HG03159 (cell line): ENCODE results near the gene SZT2.
"Not testable (repeated sequence)": the region's sequence is repeated elsewhere in the genome, so short reads cannot be mapped to it uniquely, and the experiment has no call there.

Experiments
- ATAC-seq: cut with Tn5 transposase; IDR thresholded peaks from one replicate; pipeline ENCODE4 v1.9.1; 2021; ENCODE audit warnings: mild to moderate bottlenecking, moderate library complexity; ENCODE audit not compliant: unreplicated experiment

Gene SZT2

GRCh38 chr1:43452789-43453441 is 63.2 kb downstream of the SZT2 start:
- no peak for ATAC-seq

- no peak for ATAC-seq
Measured at GRCh38 chr1:43453442-43454269, 64.0 kb downstream of the SZT2 start, which contains the start of gene HYI. TSS of gene HYI (minus strand) at chr1:43453931. CDS start at chr1:43453793, 138 bp downstream.

GRCh38 chr1:43454270-43455011 is 64.7 kb downstream of the SZT2 start:
- ATAC-seq: peak; percentile 78

DNA sequence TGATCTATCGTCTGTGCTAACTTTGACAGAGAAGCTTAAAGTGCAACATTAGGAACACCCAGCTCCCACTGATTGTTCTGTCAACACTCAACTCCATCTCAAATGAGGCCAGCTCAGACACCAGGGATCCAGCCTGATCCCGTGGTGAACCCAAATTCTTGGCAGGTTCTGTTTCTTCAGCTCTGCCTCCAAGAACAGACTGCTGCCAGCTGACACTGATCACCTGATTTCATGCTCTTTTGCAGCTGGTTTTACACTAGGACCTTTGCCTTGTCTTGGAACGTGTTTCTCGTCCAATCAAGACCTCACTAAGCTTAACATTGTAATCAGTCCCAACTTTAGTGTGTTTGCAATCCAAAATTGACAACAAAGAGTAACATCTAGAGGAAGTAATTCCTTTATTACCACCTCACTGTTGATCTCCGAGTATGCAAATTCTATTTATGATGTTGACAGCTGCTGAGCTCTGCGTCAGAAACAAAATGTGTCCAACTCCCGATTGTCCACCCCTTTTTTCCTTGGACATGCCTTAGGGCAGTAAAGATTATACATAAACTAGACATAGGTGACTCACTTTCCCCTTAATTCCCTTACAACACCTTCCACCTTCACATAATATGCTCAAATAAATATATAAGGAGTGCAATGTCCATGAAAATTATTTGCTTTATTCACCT is 65.7 kb downstream of the SZT2 start:
- no peak for ATAC-seq

DNA sequence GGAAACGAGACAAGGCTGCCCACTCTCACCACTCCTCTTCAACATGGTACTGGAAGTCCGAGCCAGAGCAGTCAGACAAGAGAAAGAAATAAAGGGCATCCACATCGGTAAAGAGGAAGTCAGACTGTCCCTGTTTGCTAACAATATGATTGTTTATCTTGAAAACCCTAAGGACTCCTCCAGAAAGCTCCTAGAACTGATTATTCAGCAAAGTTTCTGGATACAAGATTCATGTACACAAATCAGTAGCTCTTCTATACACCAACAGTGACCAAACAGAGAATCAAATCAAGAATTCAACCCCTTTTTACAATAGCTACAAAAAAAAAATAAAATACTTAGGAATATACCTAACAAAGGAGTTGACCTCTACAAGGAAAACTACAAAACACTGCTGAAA is 68.7 kb downstream of the SZT2 start:
- not testable (repeated sequence) for ATAC-seq

DNA sequence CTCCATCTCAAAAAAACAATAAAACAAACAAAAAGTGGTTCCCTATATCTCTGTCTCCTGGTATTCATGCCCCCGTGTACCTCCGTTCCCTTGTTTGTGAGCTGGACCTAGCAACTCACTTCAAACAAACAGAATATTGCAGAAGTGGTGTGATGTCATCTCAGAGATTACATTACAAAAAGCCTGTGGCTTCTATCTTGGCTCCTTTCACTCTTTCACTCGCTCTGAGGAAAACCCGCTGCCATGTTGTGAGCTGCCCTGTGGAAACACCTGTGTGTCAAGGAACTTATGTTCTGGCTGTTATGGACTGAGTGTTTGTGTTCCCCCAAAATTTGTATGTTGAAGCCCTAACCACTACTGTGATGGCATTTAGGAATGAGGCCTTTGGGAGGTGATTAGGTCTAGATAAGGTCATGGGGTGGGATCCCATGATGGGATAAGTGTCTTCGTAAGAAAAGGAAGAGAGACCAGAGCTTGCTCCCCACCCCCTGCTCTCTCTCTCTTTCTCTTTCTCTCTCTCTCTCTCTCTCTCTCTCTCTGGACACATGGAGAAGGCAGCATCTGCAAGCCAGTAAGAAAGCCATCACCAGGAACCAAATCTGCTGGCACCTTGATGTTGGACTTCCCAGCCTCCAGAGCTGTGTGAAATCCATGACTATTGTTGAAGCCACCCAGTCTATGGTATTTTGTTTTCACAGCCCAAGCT is 71.4 kb downstream of the SZT2 start:
- ATAC-seq: no peak

- ATAC-seq: no peak
Measured at GRCh38 chr1:43463479-43463878, 73.8 kb downstream of the SZT2 start.

- no peak for ATAC-seq
Measured at GRCh38 chr1:43464681-43465504, 75.2 kb downstream of the SZT2 start.

DNA sequence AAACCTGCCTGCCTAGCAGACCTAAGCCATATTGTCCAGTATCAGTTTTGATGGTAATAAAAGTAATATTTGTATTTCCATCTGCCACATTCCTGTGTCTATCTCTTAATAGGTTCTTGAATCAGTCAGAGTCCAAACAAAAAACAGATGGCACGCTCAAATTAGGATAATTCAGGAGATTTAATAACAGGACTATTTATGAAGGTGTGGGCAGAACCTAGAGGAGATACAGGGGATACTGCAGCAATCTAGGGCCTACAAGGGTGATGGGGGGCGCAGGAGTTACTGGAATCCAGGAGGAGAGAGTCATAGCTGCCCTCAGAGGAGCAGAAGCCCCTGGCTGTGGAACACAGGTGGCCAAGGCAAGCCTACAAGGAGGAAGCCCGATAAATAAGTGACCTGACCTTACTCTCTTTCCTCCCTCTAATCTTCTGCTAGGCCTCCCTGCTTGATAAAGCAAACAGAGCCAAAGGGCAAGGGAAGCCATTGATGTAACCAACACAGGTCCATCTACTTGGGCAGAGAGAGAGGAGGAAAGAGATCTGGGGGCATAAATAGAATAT is 75.9 kb downstream of the SZT2 start:
- no peak for ATAC-seq

- ATAC-seq: no peak
Measured at GRCh38 chr1:43466403-43466802, 76.7 kb downstream of the SZT2 start.

DNA sequence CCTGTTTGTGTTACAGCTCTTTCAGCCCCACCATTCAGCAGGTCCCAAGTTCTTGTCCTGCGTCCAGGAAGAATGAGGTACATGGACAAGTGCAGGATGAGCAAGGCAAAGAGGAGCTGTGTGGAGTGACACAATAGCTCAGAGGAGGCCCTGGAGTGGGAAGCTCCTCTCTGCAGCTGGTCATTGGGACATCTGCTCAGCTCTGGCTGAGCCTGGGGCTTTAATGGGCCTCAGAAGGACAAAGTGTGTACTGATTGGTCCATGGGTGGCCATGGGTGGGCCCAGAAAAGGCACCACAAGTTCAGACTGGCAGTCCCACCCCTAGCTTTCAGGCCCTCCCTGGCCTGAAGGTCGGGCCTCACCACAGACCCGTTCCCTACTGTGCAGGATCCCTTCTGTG is 78.7 kb downstream of the SZT2 start:
- no peak for ATAC-seq

GRCh38 chr1:43469932-43470331 is 80.2 kb downstream of the SZT2 start:
- no peak for ATAC-seq

DNA sequence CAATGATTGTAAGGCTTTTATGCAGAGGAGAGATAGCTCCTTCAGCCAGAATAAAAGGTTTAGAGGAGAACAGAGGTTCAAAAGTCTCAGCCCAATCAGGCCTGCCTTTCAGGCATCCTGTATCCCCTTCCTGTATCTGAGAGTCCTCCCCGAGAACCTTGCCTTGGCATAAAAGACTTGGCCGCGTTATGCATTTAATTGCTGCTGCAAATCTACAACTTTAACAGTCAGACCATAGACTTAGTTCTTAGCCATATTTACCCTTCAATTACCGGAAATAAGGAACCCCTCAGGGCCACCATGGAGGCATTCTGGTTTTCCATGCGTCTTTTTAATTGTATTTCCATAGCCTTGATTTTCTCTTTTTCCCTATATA is 82.4 kb downstream of the SZT2 start:
- ATAC-seq: no peak

DNA sequence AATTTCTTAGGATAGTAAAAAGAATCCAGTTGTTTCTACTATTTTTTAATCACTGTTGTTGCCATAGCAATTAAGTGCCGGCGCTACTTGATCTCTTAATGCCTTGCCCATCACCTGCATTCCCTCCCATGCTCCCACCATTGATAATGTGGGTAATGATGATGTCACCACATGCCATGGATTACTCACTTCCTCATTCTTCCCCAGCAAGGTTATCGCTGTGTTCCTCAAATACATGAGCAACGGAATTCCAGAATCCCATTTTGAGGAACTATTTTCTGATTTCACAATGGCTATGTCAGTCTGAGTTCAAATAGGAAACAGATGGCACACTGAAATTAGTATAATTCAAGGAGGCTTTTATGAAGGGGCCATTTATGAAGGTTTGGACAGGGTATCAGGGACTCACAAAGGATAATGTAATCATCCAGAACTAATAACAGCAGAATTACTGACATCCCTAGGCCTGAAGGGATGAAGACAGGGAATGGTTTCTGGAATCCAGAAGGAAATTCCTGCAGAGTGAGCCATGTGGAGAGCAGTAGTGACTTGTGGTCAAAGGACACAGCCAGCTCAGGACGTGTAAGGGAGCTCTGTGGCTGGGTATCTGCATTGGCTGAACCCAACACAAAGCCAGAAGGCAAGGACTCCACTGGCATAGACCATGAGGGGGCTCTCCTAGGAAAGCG is 82.9 kb downstream of the SZT2 start:
- ATAC-seq: not testable (repeated sequence)

DNA sequence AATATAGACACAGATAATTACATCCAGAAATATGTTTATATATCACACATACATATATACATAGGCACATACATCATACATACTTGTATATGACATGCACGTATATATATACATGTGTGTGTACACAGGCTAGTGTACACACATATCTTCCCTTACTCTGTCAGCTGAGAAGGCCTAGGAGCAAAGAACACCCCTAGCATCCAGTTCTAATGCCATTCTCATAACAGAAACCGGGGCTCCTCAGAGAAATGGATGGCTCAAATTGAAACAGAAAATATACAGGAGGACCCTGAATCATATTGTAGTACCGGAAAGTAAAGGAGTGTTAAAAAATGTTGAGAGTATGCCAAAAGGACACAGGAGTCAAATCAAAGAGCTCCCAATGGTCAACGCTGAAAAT is 83.8 kb downstream of the SZT2 start:
- no peak for ATAC-seq

GRCh38 chr1:43475611-43476401 is 86.1 kb downstream of the SZT2 start:
- ATAC-seq: not testable (repeated sequence)

- no peak for ATAC-seq
Measured at GRCh38 chr1:43477716-43478115, 88.0 kb downstream of the SZT2 start.

DNA sequence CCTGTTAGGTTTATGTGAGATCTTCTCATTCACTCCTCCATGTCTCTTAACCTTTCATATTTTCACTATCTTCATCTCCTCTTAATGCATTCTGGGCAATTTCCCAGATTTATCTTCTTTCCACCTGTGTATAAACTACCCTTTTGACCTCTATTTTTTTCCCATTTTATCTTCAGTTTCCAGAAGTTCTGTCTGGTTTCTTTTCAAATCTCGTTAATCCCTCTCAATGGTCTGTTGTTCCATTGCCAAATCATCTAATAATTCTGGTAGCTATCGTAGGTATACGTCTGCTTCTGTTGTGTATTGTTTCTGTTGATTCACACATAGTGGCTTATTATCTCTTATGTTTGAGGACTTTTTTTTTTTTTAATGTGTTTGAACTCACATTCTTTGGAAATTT is 89.7 kb downstream of the SZT2 start:
- no peak for ATAC-seq
